Spleen (tissue), 11 donors: ENCODE results near the gene TMEM100. TPM values are rescaled to one million over a fixed set of nuclear protein-coding genes. Genes with fewer than 3 reads are reported as not detected.

Experiments used
- DNase-seq: peaks from one replicate; pipeline ENCODE4 v3.0.0-alpha.2; 2020
- H3K27ac ChIP-seq, 8 donors: fragments of 200-600 bp; sonication (generic) in 7 of 8; 1 replicate in 4 of 8; 2 replicates in 4 of 8; pipeline versions ENCODE4 v1.5.0 to v1.8.0; 2016 to 2021; ENCODE audit warnings: inconsistent platforms in 4 of 8, mild to moderate bottlenecking in 4 of 8, moderate library complexity in 1 of 8
- H3K27me3 ChIP-seq, 7 donors: fragments of 200-600 bp; sonication (generic) in 6 of 7; replicated peaks in 1 of 7; 1 replicate in 4 of 7; 2 replicates in 3 of 7; pipeline versions ENCODE4 v1.5.0 to v1.8.0; 2016 to 2021; ENCODE audit warnings: inconsistent platforms in 3 of 7, mild to moderate bottlenecking in 1 of 7
- H3K36me3 ChIP-seq, 6 donors: fragments of 200-600 bp; sonication (generic) in 5 of 6; 1 replicate in 4 of 6; 2 replicates in 2 of 6; pipeline versions ENCODE4 v1.5.0 to v1.8.0; 2016 to 2021; ENCODE audit warnings: inconsistent platforms in 2 of 6
- H3K4me1 ChIP-seq, 6 donors: fragments of 200-600 bp; sonication (generic) in 5 of 6; 1 replicate in 3 of 6; 2 replicates in 3 of 6; pipeline versions ENCODE4 v1.5.0 to v1.8.0; 2016 to 2021; ENCODE audit warnings: inconsistent platforms in 3 of 6
- H3K4me3 ChIP-seq, 8 donors: fragments of 200-600 bp; sonication (generic) in 7 of 8; 1 replicate in 4 of 8; 2 replicates in 4 of 8; pipeline versions ENCODE4 v1.5.0 to v1.8.0; 2016 to 2021; ENCODE audit warnings: inconsistent platforms in 4 of 8, mild to moderate bottlenecking in 4 of 8, moderate library complexity in 2 of 8
- H3K9me3 ChIP-seq, 8 donors: fragments of 200-600 bp; sonication (generic) in 7 of 8; 1 replicate in 4 of 8; 2 replicates in 4 of 8; pipeline versions ENCODE4 v1.5.0 to v1.8.0; 2016 to 2021; ENCODE audit warnings: inconsistent platforms in 4 of 8
- POLR2A ChIP-seq, 3 donors: fragments of 450-650 bp; IDR thresholded peaks; one replicate each; pipeline ENCODE4 v1.5.1; 2017; ENCODE audit warnings: antibody characterized with exemption in 3 of 3, mild to moderate bottlenecking in 1 of 3
- POLR2AphosphoS5 ChIP-seq, 3 donors: sonication (generic); formaldehyde crosslinking; IDR thresholded peaks; one replicate each; pipeline ENCODE4 v1.5.1; 2017; ENCODE audit warnings: antibody characterized with exemption in 3 of 3
- WGBS, 5 donors: extraction: QIAGEN DNeasy Blood & Tissue Kit in 3 of 5; methylation state at CpG; one replicate each; pipeline versions ENCODE4 v1.1.5 to v1.1.7; 2013 to 2018; 5-methylcytosine and 5-hydroxymethylcytosine counted together
- intact Hi-C: fragments of 100-400 bp; cut with DNase I; formaldehyde crosslinking; loops from one replicate; pipeline ENCODE4 v1.15.0; 2023; ENCODE audit warnings: low total_unique reads
- polyA plus RNA-seq, 3 donors: library from polyadenylated mRNA; stranded (reverse); fragments of 200-250 nt; gene quantifications; one replicate each; pipeline ENCODE4 v1.2.1, GENCODE V29; 2013
- total RNA-seq, 7 donors: library from RNA; depleted of rRNA in 3 of 7; stranded (reverse); fragments of >200 nt in 3 of 7; fragmentation: NEBNext Ultra II Directional in 4 of 7; extraction: Animal tissue kit (Norgen Biotek cat#: 25700) in 4 of 7; gene quantifications; one replicate each; pipeline versions ENCODE4 v1.1.0 to v1.2.1, GENCODE V29; 2016 to 2021
- TF ChIP-seq, protein P1 (sequence below), 11 experiments: fragments of 200-600 bp in 7 of 11; fragments of 450-650 bp in 4 of 11; sonication (generic) in 4 of 11; IDR thresholded peaks in 8 of 11; conservative IDR thresholded peaks in 3 of 11; 1 replicate in 7 of 11; 2 replicates in 4 of 11; pipeline versions ENCODE4 v1.4.0 to v1.8.0; 2016 to 2021; ENCODE audit warnings: antibody characterized with exemption in 11 of 11, inconsistent platforms in 4 of 11, mild to moderate bottlenecking in 1 of 11
- donor health status: healthy with polysubstance abuse.
- donor health status: DM: no; HTN: no; CAD: no; lungs with moderate emphysema.
- donor health status: DM: no; HTN: no; CAD: no.
- donor health status: Bipolar disorder and iron deficiency.
- donor health status: healthy.
- donor health status: DM: no; HTN: no; CAD: no.
- donor health status: DM: yes; HTN: yes; CAD: no.

The TMEM100 gene
- total and polyA plus RNA-seq, 10 donors = 1.3 to 19.8 (median 3.5) TPM

DNA sequence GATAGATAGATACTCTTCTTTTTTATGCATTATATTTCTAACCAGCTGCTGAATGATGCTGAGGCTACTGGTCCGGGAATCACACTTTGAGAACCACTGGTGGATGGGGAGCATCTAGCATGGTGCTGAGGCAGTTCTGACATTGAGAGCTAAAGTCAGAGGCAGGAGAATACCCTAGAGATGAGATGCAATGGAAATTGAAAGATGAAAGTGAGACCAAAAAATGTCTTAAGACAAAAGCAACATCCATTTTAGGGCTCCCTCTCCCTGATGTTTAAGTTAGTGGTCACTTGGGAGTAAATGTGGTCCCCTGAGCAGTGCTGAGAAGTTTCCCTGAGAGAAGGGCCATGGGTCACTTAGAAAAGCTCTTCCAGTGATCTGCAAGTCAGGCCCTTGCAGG is 35.0 kb upstream of the TMEM100 start:
- no peak overlapping the region for H3K4me3 ChIP-seq
- intact Hi-C loops = no loop called here
- no peak overlapping the region for H3K27ac ChIP-seq
- 89 to 97% (median 96%) methylated on average over 1 of the region's 1 CpG for WGBS, 5 donors
- no peak for DNase-seq
- no peaks in the 10 kb centered on the region for H3K27me3 ChIP-seq
- peaks cover 0 to 21% (median 7%) of the 10 kb centered on the region in 6 donors for H3K4me1 ChIP-seq
- no peaks in the 10 kb centered on the region for H3K9me3 ChIP-seq
- H3K36me3 ChIP-seq = peaks cover 0 to 14% (median 0%) of the 10 kb centered on the region in 6 donors
- TF ChIP-seq, protein P1, sequence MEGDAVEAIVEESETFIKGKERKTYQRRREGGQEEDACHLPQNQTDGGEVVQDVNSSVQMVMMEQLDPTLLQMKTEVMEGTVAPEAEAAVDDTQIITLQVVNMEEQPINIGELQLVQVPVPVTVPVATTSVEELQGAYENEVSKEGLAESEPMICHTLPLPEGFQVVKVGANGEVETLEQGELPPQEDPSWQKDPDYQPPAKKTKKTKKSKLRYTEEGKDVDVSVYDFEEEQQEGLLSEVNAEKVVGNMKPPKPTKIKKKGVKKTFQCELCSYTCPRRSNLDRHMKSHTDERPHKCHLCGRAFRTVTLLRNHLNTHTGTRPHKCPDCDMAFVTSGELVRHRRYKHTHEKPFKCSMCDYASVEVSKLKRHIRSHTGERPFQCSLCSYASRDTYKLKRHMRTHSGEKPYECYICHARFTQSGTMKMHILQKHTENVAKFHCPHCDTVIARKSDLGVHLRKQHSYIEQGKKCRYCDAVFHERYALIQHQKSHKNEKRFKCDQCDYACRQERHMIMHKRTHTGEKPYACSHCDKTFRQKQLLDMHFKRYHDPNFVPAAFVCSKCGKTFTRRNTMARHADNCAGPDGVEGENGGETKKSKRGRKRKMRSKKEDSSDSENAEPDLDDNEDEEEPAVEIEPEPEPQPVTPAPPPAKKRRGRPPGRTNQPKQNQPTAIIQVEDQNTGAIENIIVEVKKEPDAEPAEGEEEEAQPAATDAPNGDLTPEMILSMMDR (IDR thresholded peaks at IDR 0.05 in 8 of 11, conservative IDR thresholded peaks at IDR 0.05 in 3 of 11) = no peak
- TF ChIP-seq POLR2AphosphoS5 (IDR thresholded peaks at IDR 0.05) (no peak), POLR2A (IDR thresholded peaks at IDR 0.05) (no peak)

GRCh38 chr17:55756689-55757088 is 34.0 kb upstream of the TMEM100 start:
- H3K36me3 ChIP-seq = peaks cover 0 to 14% (median 0%) of the 10 kb centered on the region in 6 donors
- 89 to 97% (median 94%) methylated on average over 2 of the region's 2 CpGs for WGBS, 5 donors
- H3K4me3 ChIP-seq = no peak overlapping the region
- H3K27me3 ChIP-seq = no peaks in the 10 kb centered on the region
- H3K9me3 ChIP-seq = no peaks in the 10 kb centered on the region
- DNase-seq = no peak
- H3K4me1 ChIP-seq = peaks cover 0 to 31% (median 17%) of the 10 kb centered on the region in 6 donors
- intact Hi-C loops = no loop called here
- no peak for TF ChIP-seq POLR2AphosphoS5 (IDR thresholded peaks at IDR 0.05)
- TF ChIP-seq, protein P1 (IDR thresholded peaks at IDR 0.05 in 8 of 11, conservative IDR thresholded peaks at IDR 0.05 in 3 of 11) = no peak
- no peak for TF ChIP-seq POLR2A (IDR thresholded peaks at IDR 0.05)
- H3K27ac ChIP-seq = no peak overlapping the region

- H3K36me3 ChIP-seq = peaks cover 0 to 14% (median 0%) of the 10 kb centered on the region in 6 donors
- H3K4me3 ChIP-seq = peak overlapping the region; percentile 53 to 86 (median 76)
- peaks cover 0 to 33% (median 22%) of the 10 kb centered on the region in 6 donors for H3K4me1 ChIP-seq
- no peak for DNase-seq
- WGBS, 5 donors = 73 to 82% (median 79%) methylated on average over 4 of the region's 4 CpGs
- no peaks in the 10 kb centered on the region for H3K9me3 ChIP-seq
- H3K27ac ChIP-seq = peak overlapping the region in 7 of 8 donors; percentile 77 to 89 (median 86)
- intact Hi-C loops = no loop called here
- TF ChIP-seq POLR2A (IDR thresholded peaks at IDR 0.05) (no peak), POLR2AphosphoS5 (IDR thresholded peaks at IDR 0.05) (no peak)
- TF ChIP-seq, protein P1 (IDR thresholded peaks at IDR 0.05 in 8 of 11, conservative IDR thresholded peaks at IDR 0.05 in 3 of 11) = no peak
- H3K27me3 ChIP-seq = no peaks in the 10 kb centered on the region
Measured at GRCh38 chr17:55751720-55752250, 29.1 kb upstream of the TMEM100 start.

- DNase-seq = peak; percentile 97
- TF ChIP-seq, protein P1 (IDR thresholded peaks at IDR 0.05 in 8 of 11, conservative IDR thresholded peaks at IDR 0.05 in 3 of 11) = peak in 9 of 11 experiments; percentile 25 to 59 (median 44)
- TF ChIP-seq POLR2A (IDR thresholded peaks at IDR 0.05) = peak in 2 of 3 donors; percentile 25 to 51
- peak; percentile 86 to 94 (median 93) for TF ChIP-seq POLR2AphosphoS5 (IDR thresholded peaks at IDR 0.05)
- Histone ChIP-seq H3K27ac (peak within 1 kb of the TSS; percentile 61 to 89 (median 86)), H3K36me3 (peaks cover 0 to 14% (median 0%) of the 10 kb centered on the region in 6 donors), H3K4me1 (peaks cover 0 to 33% (median 22%) of the 10 kb centered on the region in 6 donors), H3K9me3 (no peaks in the 10 kb centered on the region), H3K4me3 (peak within 1 kb of the TSS; percentile 53 to 86 (median 76)), H3K27me3 (no peaks in the 10 kb centered on the region)
- intact Hi-C loops = no loop called here
- WGBS, 5 donors = 1 to 2% (median 1%) methylated on average over 48 to 53 of the region's 53 CpGs
Measured at GRCh38 chr17:55750750-55751657, 28.3 kb upstream of the TMEM100 start, which contains the start of gene PCTP. TSS of gene PCTP (plus strand) at chr17:55751051. CDS start at chr17:55751104, 53 bp downstream.
